GM23248 (cell line): ENCODE data around the gene SLC48A1. TPM values are rescaled to one million over a fixed set of nuclear protein-coding genes. Genes with fewer than 3 reads are reported as not detected.

ENCODE experiments used
- DNase-seq: peaks from one replicate; pipeline ENCODE4 v3.0.0-alpha.2; 2015
- H2AFZ ChIP-seq: fragments of 200-600 bp; sonication (generic); 2 replicates; pipeline ENCODE4 v1.6.1; 2016; ENCODE audit warnings: antibody characterized with exemption
- H3F3A ChIP-seq: fragments of 200-600 bp; sonication (generic); 2 replicates; pipeline ENCODE4 v1.6.1; 2016; ENCODE audit warnings: mild to moderate bottlenecking, antibody characterized with exemption, mixed run types; ENCODE audit not compliant: insufficient read depth
- H3K27ac ChIP-seq: fragments of 200-600 bp; sonication (generic); 2 replicates; pipeline ENCODE4 v1.5.1; 2016; ENCODE audit warnings: mild to moderate bottlenecking
- H3K27me3 ChIP-seq: fragments of 200-600 bp; sonication (generic); replicated peaks from 2 replicates; pipeline ENCODE4 v1.6.1; 2016; ENCODE audit warnings: mild to moderate bottlenecking; ENCODE audit not compliant: insufficient read depth
- H3K36me3 ChIP-seq: fragments of 200-600 bp; sonication (generic); 2 replicates; pipeline ENCODE4 v1.6.1; 2016; ENCODE audit warnings: low read depth, mild to moderate bottlenecking
- H3K4me1 ChIP-seq: fragments of 200-600 bp; sonication (generic); 2 replicates; pipeline ENCODE4 v1.6.1; 2016; ENCODE audit warnings: mild to moderate bottlenecking; ENCODE audit not compliant: insufficient read depth
- H3K4me2 ChIP-seq: fragments of 200-600 bp; sonication (generic); one replicate; pipeline ENCODE4 v1.6.1; 2016; ENCODE audit warnings: mild to moderate bottlenecking; ENCODE audit not compliant: unreplicated experiment
- H3K4me3 ChIP-seq: fragments of 200-600 bp; sonication (generic); 2 replicates; pipeline ENCODE4 v1.5.1; 2016; ENCODE audit warnings: mild to moderate bottlenecking
- H3K79me2 ChIP-seq: fragments of 200-600 bp; sonication (generic); 2 replicates; pipeline ENCODE4 v1.6.1; 2016; ENCODE audit warnings: mild to moderate bottlenecking; ENCODE audit not compliant: insufficient read depth
- H3K9ac ChIP-seq: fragments of 200-600 bp; sonication (generic); 2 replicates; pipeline ENCODE4 v1.6.1; 2016; ENCODE audit warnings: mild to moderate bottlenecking
- H3K9me2 ChIP-seq: fragments of 200-600 bp; sonication (generic); 2 replicates; pipeline ENCODE4 v1.6.1; 2016; ENCODE audit warnings: mixed run types, mild to moderate bottlenecking, moderate library complexity; ENCODE audit not compliant: insufficient read depth
- H3K9me3 ChIP-seq: fragments of 200-600 bp; sonication (generic); one replicate; pipeline ENCODE4 v1.6.1; 2017; ENCODE audit warnings: low read depth
- H4K20me1 ChIP-seq: fragments of 200-600 bp; sonication (generic); 2 replicates; pipeline ENCODE4 v1.6.0; 2016; ENCODE audit not compliant: insufficient read depth
- EZH2 ChIP-seq: fragments of 200-600 bp; sonication (generic); IDR thresholded peaks from 2 replicates; pipeline ENCODE4 v1.6.1; 2018; ENCODE audit warnings: antibody characterized with exemption, mild to moderate bottlenecking; ENCODE audit not compliant: insufficient read depth, poor library complexity, severe bottlenecking
- EZH2phosphoT487 ChIP-seq: fragments of 200-600 bp; sonication (generic); IDR thresholded peaks from 2 replicates; pipeline ENCODE4 v1.6.1; 2018; ENCODE audit warnings: antibody characterized with exemption, moderate library complexity, mild to moderate bottlenecking, low read depth; ENCODE audit not compliant: insufficient read depth
- WGBS, 2 experiments: methylation state at CpG; one replicate each; pipeline ENCODE4 v1.1.6; 2015 to 2017; ENCODE audit warnings: low lambda C conversion rate in 2 of 2, low coverage in 1 of 2; ENCODE audit errors: missing lambda C conversion rate in 2 of 2; 5-methylcytosine and 5-hydroxymethylcytosine counted together
- in situ Hi-C: fragments of 300-500 bp; cut with MboI; formaldehyde crosslinking; loops from 2 replicates; pipeline ENCODE4 v1.15.0; 2020
- polyA plus RNA-seq: library from polyadenylated mRNA; unstranded; fragments of >200 nt; fragmentation: Nextera tagmentation; extraction: Ambion mirVana; gene quantifications from 2 replicates; pipeline ENCODE4 v1.2.1, GENCODE V29; 2016
- total RNA-seq: library from RNA; depleted of rRNA; stranded (reverse); fragments of >200 nt; shearing (Covaris generic); gene quantifications from 2 replicates; pipeline ENCODE4 v1.2.3, GENCODE V29; 2014

The SLC48A1 gene
- total and polyA plus RNA-seq, 2 experiments from 2014 or later = 16.4 to 21.8 TPM

DNA sequence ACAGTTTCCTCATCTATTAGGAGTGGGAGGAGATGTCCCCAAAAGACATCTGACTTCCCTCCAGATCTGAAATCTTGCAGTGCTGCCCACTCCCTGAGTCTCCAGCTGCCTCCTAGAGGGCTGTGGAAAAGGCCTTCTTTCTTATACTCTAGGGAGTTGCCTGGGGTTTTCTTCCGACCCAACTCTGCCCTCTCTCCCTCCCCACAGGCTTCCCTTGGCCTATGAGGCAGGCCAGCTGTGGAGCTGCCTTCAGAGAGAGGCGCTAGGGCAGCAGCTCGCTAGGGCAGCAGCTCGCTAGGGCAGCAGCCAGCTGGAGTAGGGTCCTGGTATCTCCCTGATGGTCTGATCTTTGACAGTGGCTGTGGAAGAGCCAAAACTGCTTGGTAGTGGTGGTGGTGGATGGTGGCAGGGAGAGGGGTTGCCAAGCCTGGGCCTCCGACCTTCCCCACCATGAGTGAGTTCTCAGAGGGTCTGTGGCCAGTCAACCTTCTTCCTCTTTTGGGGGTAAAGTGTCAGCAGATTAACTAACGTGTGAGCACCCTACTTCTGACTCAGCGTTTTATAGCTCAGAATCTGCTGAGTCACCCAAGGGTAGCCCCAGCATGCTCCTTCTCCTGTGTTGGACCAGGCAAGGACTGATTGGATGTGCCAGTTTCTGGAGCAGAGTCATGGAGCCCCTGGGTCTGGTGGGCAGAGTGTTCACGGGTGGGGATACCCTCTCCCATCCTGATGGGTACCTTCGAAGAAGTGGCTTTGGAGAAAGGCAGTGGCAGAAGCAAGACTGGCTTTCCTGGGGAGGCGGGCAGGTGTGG lies 2.3 kb downstream of the SLC48A1 start:
- H3K4me2 ChIP-seq = peak overlapping the region; percentile 14
- H4K20me1 ChIP-seq = no peaks in the 10 kb centered on the region
- H3K79me2 ChIP-seq = no peaks in the 10 kb centered on the region
- no peaks in the 10 kb centered on the region for H3K9me2 ChIP-seq
- in situ Hi-C loops = no loop called here
- H3K36me3 ChIP-seq = no peaks in the 10 kb centered on the region
- no peak for TF ChIP-seq EZH2
- no peak for TF ChIP-seq EZH2phosphoT487
- H3K4me1 ChIP-seq = peaks cover 38% of the 10 kb centered on the region
- WGBS, 2 experiments = 68 to 72% methylated on average over 10 of the region's 10 CpGs
- no peak overlapping the region for H3K27ac ChIP-seq
- H2AFZ ChIP-seq = no peak overlapping the region
- H3K27me3 ChIP-seq = no peaks in the 10 kb centered on the region
- H3K9me3 ChIP-seq = no peaks in the 10 kb centered on the region
- no peak overlapping the region for H3K4me3 ChIP-seq
- no peak overlapping the region for H3K9ac ChIP-seq
- peaks cover 15% of the 10 kb centered on the region for H3F3A ChIP-seq
- peak; percentile 74 for DNase-seq

GRCh38 chr12:47776471-47777143 lies 3.6 kb downstream of the SLC48A1 start:
- H2AFZ ChIP-seq = no peak overlapping the region; the same call in 1 of the 2 replicates

GRCh38 chr12:47777151-47777550 lies 4.1 kb downstream of the SLC48A1 start:
- peak overlapping the region; percentile 65 for H3K27ac ChIP-seq
- TF ChIP-seq EZH2phosphoT487 (no peak), EZH2 (no peak)
- 0 out of 2 replicates have a peak, but pooled peaks cover 3% of the 10 kb centered on the region for H3K36me3 ChIP-seq
- no peaks in the 10 kb centered on the region for H3K27me3 ChIP-seq
- H3K9me3 ChIP-seq = no peaks in the 10 kb centered on the region
- H4K20me1 ChIP-seq = no peaks in the 10 kb centered on the region
- WGBS, 2 experiments = 56 to 67% methylated on average over 1 of the region's 1 CpG
- peaks cover 36% of the 10 kb centered on the region for H3K4me1 ChIP-seq
- H3K9ac ChIP-seq = peak overlapping the region; percentile 53
- peaks cover 30% of the 10 kb centered on the region for H3F3A ChIP-seq
- no peaks in the 10 kb centered on the region for H3K79me2 ChIP-seq
- no peaks in the 10 kb centered on the region for H3K9me2 ChIP-seq
- no peak overlapping the region for H3K4me2 ChIP-seq
- DNase-seq = no peak
- H2AFZ ChIP-seq = no peak overlapping the region
- in situ Hi-C loops = no loop called here
- H3K4me3 ChIP-seq = no peak overlapping the region

More at GRCh38 chr12:47776471-47777143, 3.6 kb downstream of the SLC48A1 start:
- H3K9me3 ChIP-seq = no peaks in the 10 kb centered on the region
- no peaks in the 10 kb centered on the region for H3K27me3 ChIP-seq
- peak overlapping the region; percentile 65 for H3K27ac ChIP-seq
- peaks cover 36% of the 10 kb centered on the region for H3K4me1 ChIP-seq
- DNase-seq = peak; percentile 72
- no peaks in the 10 kb centered on the region for H4K20me1 ChIP-seq
- in situ Hi-C loops = no loop called here
- H3K9ac ChIP-seq = peak overlapping the region; percentile 53
- no peak overlapping the region for H3K4me2 ChIP-seq
- no peak for TF ChIP-seq EZH2
- no peak for TF ChIP-seq EZH2phosphoT487
- WGBS, 2 experiments = 32 to 38% methylated on average over 5 of the region's 5 CpGs
- peaks cover 26% of the 10 kb centered on the region for H3F3A ChIP-seq
- no peaks in the 10 kb centered on the region for H3K9me2 ChIP-seq
- H3K79me2 ChIP-seq = no peaks in the 10 kb centered on the region
- H3K4me3 ChIP-seq = no peak overlapping the region
- no peaks in the 10 kb centered on the region for H3K36me3 ChIP-seq

GRCh38 chr12:47777741-47778558 lies 4.9 kb downstream of the SLC48A1 start:
- peaks cover 36% of the 10 kb centered on the region for H3K4me1 ChIP-seq
- peak overlapping the region; percentile 53; the same call in 1 of the 2 replicates for H3K9ac ChIP-seq
- no peaks in the 10 kb centered on the region for H3K9me3 ChIP-seq
- peaks cover 38% of the 10 kb centered on the region for H3F3A ChIP-seq
- H3K27me3 ChIP-seq = no peaks in the 10 kb centered on the region
- H3K4me3 ChIP-seq = no peak overlapping the region
- H2AFZ ChIP-seq = no peak overlapping the region
- no peaks in the 10 kb centered on the region for H4K20me1 ChIP-seq
- TF ChIP-seq EZH2phosphoT487 = no peak
- in situ Hi-C loops = no loop called here
- H3K36me3 ChIP-seq = 0 out of 2 replicates have a peak, but pooled peaks cover 3% of the 10 kb centered on the region
- H3K4me2 ChIP-seq = no peak overlapping the region
- peak; percentile 31 for DNase-seq
- no peaks in the 10 kb centered on the region for H3K9me2 ChIP-seq
- no peaks in the 10 kb centered on the region for H3K79me2 ChIP-seq
- peak overlapping the region; percentile 65 for H3K27ac ChIP-seq
- 38 to 52% methylated on average over 9 of the region's 9 CpGs for WGBS, 2 experiments
